ENCODE measurements around the gene MAP4K2. TPM values are rescaled to one million over a fixed set of nuclear protein-coding genes. Genes with fewer than 3 reads are reported as not detected.

The MAP4K2 gene
- total RNA-seq, 1 experiment from 2014 or later: 24.5 TPM

DNA sequence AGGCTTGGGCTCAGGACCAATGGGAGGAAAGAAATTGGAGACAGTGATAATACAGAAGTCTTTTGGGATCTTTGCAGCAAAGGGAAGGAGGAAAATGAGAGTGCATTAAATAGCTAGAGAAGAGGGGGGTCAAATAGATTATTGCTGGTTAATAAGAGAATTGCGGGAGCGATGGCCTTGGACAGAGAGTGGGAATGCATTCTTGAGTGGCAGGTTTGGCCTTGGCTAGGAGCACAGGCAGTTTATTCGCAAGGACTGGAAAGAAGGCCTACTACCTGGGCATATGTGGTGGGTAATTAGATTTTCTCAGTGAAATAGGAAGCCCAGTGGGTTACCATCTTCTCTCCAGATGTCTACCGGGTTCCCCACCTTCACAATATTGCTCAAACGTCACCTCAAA, 10.8 kb upstream of the MAP4K2 start:
- POLR2A ChIA-PET: no interaction called here
- H3K4me1 Mint-ChIP-seq: peaks cover 6% of the 10 kb centered on the region; the same call in 1 of the 2 replicates
- H3K9me3 Mint-ChIP-seq: no peaks in the 10 kb centered on the region
- no peak overlapping the region for H3K4me3 Mint-ChIP-seq
- TF ChIP-seq, protein P1, sequence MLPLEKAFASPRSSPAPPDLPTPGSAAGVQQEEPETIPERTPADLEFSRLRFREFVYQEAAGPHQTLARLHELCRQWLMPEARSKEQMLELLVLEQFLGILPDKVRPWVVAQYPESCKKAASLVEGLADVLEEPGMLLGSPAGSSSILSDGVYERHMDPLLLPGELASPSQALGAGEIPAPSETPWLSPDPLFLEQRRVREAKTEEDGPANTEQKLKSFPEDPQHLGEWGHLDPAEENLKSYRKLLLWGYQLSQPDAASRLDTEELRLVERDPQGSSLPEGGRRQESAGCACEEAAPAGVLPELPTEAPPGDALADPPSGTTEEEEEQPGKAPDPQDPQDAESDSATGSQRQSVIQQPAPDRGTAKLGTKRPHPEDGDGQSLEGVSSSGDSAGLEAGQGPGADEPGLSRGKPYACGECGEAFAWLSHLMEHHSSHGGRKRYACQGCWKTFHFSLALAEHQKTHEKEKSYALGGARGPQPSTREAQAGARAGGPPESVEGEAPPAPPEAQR (CRISPR knock-in tag; IDR thresholded peaks at IDR 0.05): no peak
- TF ChIP-seq HMGA2 (CRISPR knock-in tag; IDR thresholded peaks at IDR 0.05): no peak
- no peak for TF ChIP-seq NFATC4 (CRISPR knock-in tag; IDR thresholded peaks at IDR 0.05)
- TF ChIP-seq EMX1 (CRISPR knock-in tag; IDR thresholded peaks at IDR 0.05): no peak
- TF ChIP-seq, protein P2, sequence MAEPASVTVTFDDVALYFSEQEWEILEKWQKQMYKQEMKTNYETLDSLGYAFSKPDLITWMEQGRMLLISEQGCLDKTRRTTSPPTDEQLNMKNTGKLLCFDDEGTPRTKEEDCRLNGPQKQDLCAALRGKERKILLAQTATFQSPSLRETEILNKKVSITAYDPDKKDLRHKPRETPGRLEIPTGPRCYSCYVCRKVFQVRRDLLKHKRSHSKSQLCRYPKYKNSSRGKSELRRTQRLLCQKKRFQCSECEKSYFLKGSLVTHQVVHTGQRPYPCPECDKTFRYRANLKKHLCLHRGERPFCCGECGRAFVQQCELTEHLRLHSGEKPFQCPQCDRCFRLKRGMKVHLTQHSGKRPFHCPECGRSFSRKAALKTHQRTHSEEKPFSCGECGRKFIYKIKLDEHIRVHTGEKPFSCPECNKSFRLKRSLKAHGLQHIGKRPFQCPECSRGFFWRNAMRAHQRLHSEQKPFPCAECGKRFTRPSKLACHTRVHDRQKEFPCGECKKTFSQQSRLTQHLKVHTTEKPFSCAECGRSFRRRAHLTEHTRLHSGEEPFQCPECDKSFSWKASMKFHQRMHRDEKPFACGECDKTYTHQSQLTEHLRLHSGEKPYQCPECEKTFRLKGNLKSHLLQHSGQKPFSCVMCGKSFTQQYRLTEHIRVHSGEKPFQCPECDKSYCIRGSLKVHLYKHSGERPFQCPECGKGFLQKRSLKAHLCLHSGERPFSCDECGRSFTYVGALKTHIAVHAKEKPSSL (CRISPR knock-in tag; conservative IDR thresholded peaks at IDR 0.05): no peak
- TF ChIP-seq, protein P3, sequence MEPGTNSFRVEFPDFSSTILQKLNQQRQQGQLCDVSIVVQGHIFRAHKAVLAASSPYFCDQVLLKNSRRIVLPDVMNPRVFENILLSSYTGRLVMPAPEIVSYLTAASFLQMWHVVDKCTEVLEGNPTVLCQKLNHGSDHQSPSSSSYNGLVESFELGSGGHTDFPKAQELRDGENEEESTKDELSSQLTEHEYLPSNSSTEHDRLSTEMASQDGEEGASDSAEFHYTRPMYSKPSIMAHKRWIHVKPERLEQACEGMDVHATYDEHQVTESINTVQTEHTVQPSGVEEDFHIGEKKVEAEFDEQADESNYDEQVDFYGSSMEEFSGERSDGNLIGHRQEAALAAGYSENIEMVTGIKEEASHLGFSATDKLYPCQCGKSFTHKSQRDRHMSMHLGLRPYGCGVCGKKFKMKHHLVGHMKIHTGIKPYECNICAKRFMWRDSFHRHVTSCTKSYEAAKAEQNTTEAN (CRISPR knock-in tag; IDR thresholded peaks at IDR 0.05): no peak
- no peak for TF ChIP-seq ZNF121 (CRISPR knock-in tag; IDR thresholded peaks at IDR 0.05)
- TF ChIP-seq, protein P4, sequence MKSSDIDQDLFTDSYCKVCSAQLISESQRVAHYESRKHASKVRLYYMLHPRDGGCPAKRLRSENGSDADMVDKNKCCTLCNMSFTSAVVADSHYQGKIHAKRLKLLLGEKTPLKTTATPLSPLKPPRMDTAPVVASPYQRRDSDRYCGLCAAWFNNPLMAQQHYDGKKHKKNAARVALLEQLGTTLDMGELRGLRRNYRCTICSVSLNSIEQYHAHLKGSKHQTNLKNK (CRISPR knock-in tag; IDR thresholded peaks at IDR 0.05): no peak
- TF ChIP-seq, protein P5, sequence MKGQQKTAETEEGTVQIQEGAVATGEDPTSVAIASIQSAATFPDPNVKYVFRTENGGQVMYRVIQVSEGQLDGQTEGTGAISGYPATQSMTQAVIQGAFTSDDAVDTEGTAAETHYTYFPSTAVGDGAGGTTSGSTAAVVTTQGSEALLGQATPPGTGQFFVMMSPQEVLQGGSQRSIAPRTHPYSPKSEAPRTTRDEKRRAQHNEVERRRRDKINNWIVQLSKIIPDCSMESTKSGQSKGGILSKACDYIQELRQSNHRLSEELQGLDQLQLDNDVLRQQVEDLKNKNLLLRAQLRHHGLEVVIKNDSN (CRISPR knock-in tag; IDR thresholded peaks at IDR 0.05): no peak
- no peak for TF ChIP-seq TCF7 (CRISPR knock-in tag; IDR thresholded peaks at IDR 0.05; ENCODE audit: low read depth)
- TF ChIP-seq ZNF317 (CRISPR knock-in tag; IDR thresholded peaks at IDR 0.05; ENCODE audit: borderline replicate concordance, low read depth): no peak
- TF ChIP-seq, protein P6, sequence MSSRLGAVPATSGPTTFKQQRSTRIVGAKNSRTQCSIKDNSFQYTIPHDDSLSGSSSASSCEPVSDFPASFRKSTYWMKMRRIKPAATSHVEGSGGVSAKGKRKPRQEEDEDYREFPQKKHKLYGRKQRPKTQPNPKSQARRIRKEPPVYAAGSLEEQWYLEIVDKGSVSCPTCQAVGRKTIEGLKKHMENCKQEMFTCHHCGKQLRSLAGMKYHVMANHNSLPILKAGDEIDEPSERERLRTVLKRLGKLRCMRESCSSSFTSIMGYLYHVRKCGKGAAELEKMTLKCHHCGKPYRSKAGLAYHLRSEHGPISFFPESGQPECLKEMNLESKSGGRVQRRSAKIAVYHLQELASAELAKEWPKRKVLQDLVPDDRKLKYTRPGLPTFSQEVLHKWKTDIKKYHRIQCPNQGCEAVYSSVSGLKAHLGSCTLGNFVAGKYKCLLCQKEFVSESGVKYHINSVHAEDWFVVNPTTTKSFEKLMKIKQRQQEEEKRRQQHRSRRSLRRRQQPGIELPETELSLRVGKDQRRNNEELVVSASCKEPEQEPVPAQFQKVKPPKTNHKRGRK (CRISPR knock-in tag; IDR thresholded peaks at IDR 0.05; ENCODE audit: borderline replicate concordance): no peak
- TF ChIP-seq, protein P7, sequence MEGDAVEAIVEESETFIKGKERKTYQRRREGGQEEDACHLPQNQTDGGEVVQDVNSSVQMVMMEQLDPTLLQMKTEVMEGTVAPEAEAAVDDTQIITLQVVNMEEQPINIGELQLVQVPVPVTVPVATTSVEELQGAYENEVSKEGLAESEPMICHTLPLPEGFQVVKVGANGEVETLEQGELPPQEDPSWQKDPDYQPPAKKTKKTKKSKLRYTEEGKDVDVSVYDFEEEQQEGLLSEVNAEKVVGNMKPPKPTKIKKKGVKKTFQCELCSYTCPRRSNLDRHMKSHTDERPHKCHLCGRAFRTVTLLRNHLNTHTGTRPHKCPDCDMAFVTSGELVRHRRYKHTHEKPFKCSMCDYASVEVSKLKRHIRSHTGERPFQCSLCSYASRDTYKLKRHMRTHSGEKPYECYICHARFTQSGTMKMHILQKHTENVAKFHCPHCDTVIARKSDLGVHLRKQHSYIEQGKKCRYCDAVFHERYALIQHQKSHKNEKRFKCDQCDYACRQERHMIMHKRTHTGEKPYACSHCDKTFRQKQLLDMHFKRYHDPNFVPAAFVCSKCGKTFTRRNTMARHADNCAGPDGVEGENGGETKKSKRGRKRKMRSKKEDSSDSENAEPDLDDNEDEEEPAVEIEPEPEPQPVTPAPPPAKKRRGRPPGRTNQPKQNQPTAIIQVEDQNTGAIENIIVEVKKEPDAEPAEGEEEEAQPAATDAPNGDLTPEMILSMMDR (IDR thresholded peaks at IDR 0.05): no peak
- no peak for TF ChIP-seq FOXJ3 (CRISPR knock-in tag; IDR thresholded peaks at IDR 0.05; ENCODE audit: borderline replicate concordance)
- no peak for TF ChIP-seq FOXK1 (CRISPR knock-in tag; IDR thresholded peaks at IDR 0.05)
- TF ChIP-seq, protein P8, sequence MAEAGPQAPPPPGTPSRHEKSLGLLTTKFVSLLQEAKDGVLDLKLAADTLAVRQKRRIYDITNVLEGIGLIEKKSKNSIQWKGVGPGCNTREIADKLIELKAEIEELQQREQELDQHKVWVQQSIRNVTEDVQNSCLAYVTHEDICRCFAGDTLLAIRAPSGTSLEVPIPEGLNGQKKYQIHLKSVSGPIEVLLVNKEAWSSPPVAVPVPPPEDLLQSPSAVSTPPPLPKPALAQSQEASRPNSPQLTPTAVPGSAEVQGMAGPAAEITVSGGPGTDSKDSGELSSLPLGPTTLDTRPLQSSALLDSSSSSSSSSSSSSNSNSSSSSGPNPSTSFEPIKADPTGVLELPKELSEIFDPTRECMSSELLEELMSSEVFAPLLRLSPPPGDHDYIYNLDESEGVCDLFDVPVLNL (CRISPR knock-in tag; IDR thresholded peaks at IDR 0.05; ENCODE audit: borderline replicate concordance, low read depth): no peak
- no peak for TF ChIP-seq ZNF263 (CRISPR knock-in tag; IDR thresholded peaks at IDR 0.05; ENCODE audit: low read depth)
- no peaks in the 10 kb centered on the region for H3K36me3 Mint-ChIP-seq
- CTCF ChIA-PET: interaction anchor here (1.5 kb wide), 1 partner anchor 10 kb away, joined by 4 read pairs; no protein-coding TSS in a partner anchor
- no peak overlapping the region for H3K27ac Mint-ChIP-seq
- ATAC-seq: no peak
- H3K27me3 Mint-ChIP-seq (ENCODE audit: low read depth): peaks cover 3% of the 10 kb centered on the region; the same call in 1 of the 2 replicates
- no peak for DNase-seq (ENCODE audit: low spot score)
